Naive thymus-derived CD4-positive, alpha-beta T cell (primary cell): ENCODE results near the gene MED19. TPM values are rescaled to one million over a fixed set of nuclear protein-coding genes. Genes with fewer than 3 reads are reported as not detected.
"Not testable (repeated sequence)": the region's sequence is repeated elsewhere in the genome, so short reads cannot be mapped to it uniquely, and the experiment has no call there.

Source experiments
- ATAC-seq: fragments of 150-1000 bp; cut with Tn5 transposase; 2 replicates; pipeline ENCODE4 v1.10.0; 2021; ENCODE audit warnings: mild to moderate bottlenecking, moderate library complexity
- CTCF ChIA-PET: fragments of 350-600 bp; sonication (Branson Sonifier 250); formaldehyde crosslinking; loops from one replicate; lab custom pipeline; 2021; ENCODE audit warnings: antibody characterized with exemption; lab: Charles Lee
- POLR2A ChIA-PET: fragments of 350-600 bp; sonication (Branson Sonifier 250); formaldehyde crosslinking; loops from one replicate; lab custom pipeline; 2021; ENCODE audit warnings: antibody characterized with exemption, inconsistent platforms; lab: Charles Lee
- DNase-seq, 9 donors: peaks; one replicate each; pipeline versions ENCODE4 v3.0.0 to v3.0.0-alpha.2; 2020 to 2022; ENCODE audit warnings: mixed read lengths in 1 of 9
- H3K27ac ChIP-seq: one replicate; pipeline ENCODE4 v1.7.0; 2013; ENCODE audit warnings: mild to moderate bottlenecking, low read depth, low read length, moderate library complexity
- H3K27me3 ChIP-seq, 2 donors: one replicate each; pipeline ENCODE4 v1.7.0; 2013; ENCODE audit warnings: low read length in 2 of 2, mild to moderate bottlenecking in 2 of 2, moderate library complexity in 2 of 2; ENCODE audit not compliant: control insufficient read depth in 2 of 2, insufficient read depth in 2 of 2
- H3K36me3 ChIP-seq, 3 experiments: 1 replicate in 2 of 3; 2 replicates in 1 of 3; pipeline ENCODE4 v1.7.0; 2013; ENCODE audit warnings: low read length in 3 of 3, mild to moderate bottlenecking in 3 of 3, moderate library complexity in 1 of 3; ENCODE audit not compliant: insufficient read depth in 3 of 3, control insufficient read depth in 2 of 3
- H3K4me1 ChIP-seq, 2 donors: one replicate each; pipeline ENCODE4 v1.7.0; 2013; ENCODE audit warnings: low read length in 2 of 2, mild to moderate bottlenecking in 2 of 2, moderate library complexity in 1 of 2; ENCODE audit not compliant: control insufficient read depth in 2 of 2, insufficient read depth in 2 of 2
- H3K4me3 ChIP-seq: 2 replicates; pipeline ENCODE4 v1.7.0; 2013; ENCODE audit warnings: mild to moderate bottlenecking, low read length
- H3K9me3 ChIP-seq, 3 experiments: 1 replicate in 2 of 3; 2 replicates in 1 of 3; pipeline ENCODE4 v1.7.0; 2013; ENCODE audit warnings: low read length in 3 of 3; ENCODE audit not compliant: control insufficient read depth in 2 of 3
- H3K27ac Mint-ChIP-seq, 9 donors: one replicate each; pipeline ENCODE4 v1.8.0; 2020 to 2022; ENCODE audit warnings: mixed read lengths in 9 of 9, mild to moderate bottlenecking in 8 of 9, moderate library complexity in 5 of 9, inconsistent platforms in 2 of 9
- H3K27me3 Mint-ChIP-seq, 5 donors: one replicate each; pipeline ENCODE4 v1.8.0; 2021 to 2022; ENCODE audit warnings: mixed read lengths in 5 of 5, mild to moderate bottlenecking in 1 of 5
- H3K36me3 Mint-ChIP-seq, 5 donors: one replicate each; pipeline ENCODE4 v1.8.0; 2020 to 2022; ENCODE audit warnings: mixed read lengths in 5 of 5, mild to moderate bottlenecking in 3 of 5, inconsistent platforms in 1 of 5
- H3K4me1 Mint-ChIP-seq, 7 donors: one replicate each; pipeline ENCODE4 v1.8.0; 2020 to 2022; ENCODE audit warnings: mixed read lengths in 7 of 7, mild to moderate bottlenecking in 3 of 7, inconsistent platforms in 1 of 7
- H3K4me3 Mint-ChIP-seq, 10 donors: one replicate each; pipeline ENCODE4 v1.8.0; 2020 to 2022; ENCODE audit warnings: mild to moderate bottlenecking in 10 of 10, mixed read lengths in 10 of 10, moderate library complexity in 6 of 10, inconsistent platforms in 2 of 10
- H3K9me3 Mint-ChIP-seq, 11 donors: one replicate each; pipeline ENCODE4 v1.8.0; 2020 to 2022; ENCODE audit warnings: mixed read lengths in 11 of 11, mild to moderate bottlenecking in 4 of 11, inconsistent platforms in 1 of 11, moderate library complexity in 1 of 11
- intact Hi-C, 2 donors: fragments of 100-400 bp; cut with micrococcal nuclease; formaldehyde crosslinking; loops; one replicate each; pipeline ENCODE4 v1.15.1; 2023
- polyA plus RNA-seq, 2 donors: library from polyadenylated mRNA; unstranded; fragments of 300-500 nt; fragmentation: Illumina TruSeq; gene quantifications; one replicate each; pipeline ENCODE4 v1.2.3, GENCODE V29; 2021
- total RNA-seq, 6 experiments: library from RNA in 5 of 6; stranded (reverse) in 5 of 6; gene quantifications; 1 replicate in 5 of 6; 2 replicates in 1 of 6; pipeline ENCODE4 v1.2.3 and lab custom pipeline; 2021 to 2026

Gene MED19
- total and polyA plus RNA-seq, 7 experiments from 2014 or later = 10.2 to 15.6 (median 12.4) TPM

- Histone ChIP-seq H3K4me3 (no peak overlapping the region), H3K4me1 (no peaks in the 10 kb centered on the region), H3K27ac (no peak overlapping the region), H3K9me3 (no peaks in the 10 kb centered on the region), H3K36me3 (peaks cover 18 to 67% (median 22%) of the 10 kb centered on the region in 3 experiments), H3K27me3 (no peaks in the 10 kb centered on the region)
- ChIA-PET CTCF (interaction anchor here (1.3 kb wide), 1 partner anchor 97 kb away, joined by 10 read pairs; no protein-coding TSS in a partner anchor), POLR2A (no interaction called here)
- ATAC-seq (no peak), DNase-seq (no peak)
- intact Hi-C loops = no loop called here
- no peaks in the 10 kb centered on the region for H3K27me3 Mint-ChIP-seq
- H3K4me1 Mint-ChIP-seq = peaks cover 0 to 7% (median 4%) of the 10 kb centered on the region in 7 donors
- no peaks in the 10 kb centered on the region for H3K9me3 Mint-ChIP-seq
- peak overlapping the region in 1 of 9 donors; percentile 48 for H3K27ac Mint-ChIP-seq
- peaks cover 0 to 30% (median 23%) of the 10 kb centered on the region in 5 donors for H3K36me3 Mint-ChIP-seq
- no peak overlapping the region for H3K4me3 Mint-ChIP-seq
Measured at GRCh38 chr11:57703341-57703740, 8.7 kb downstream of the MED19 start.

GRCh38 chr11:57700425-57700824 is 11.6 kb downstream of the MED19 start:
- no peaks in the 10 kb centered on the region for H3K9me3 ChIP-seq
- H3K27ac Mint-ChIP-seq = peak overlapping the region in 2 of 9 donors; percentile 1 to 63
- no peaks in the 10 kb centered on the region for H3K27me3 ChIP-seq
- POLR2A ChIA-PET = no interaction called here
- DNase-seq = no peak
- peaks cover 0 to 2% (median 0%) of the 10 kb centered on the region in 7 donors for H3K4me1 Mint-ChIP-seq
- no peak for ATAC-seq
- H3K27me3 Mint-ChIP-seq = no peaks in the 10 kb centered on the region
- intact Hi-C loops = no loop called here
- H3K4me3 Mint-ChIP-seq = no peak overlapping the region
- peaks cover 0 to 40% (median 30%) of the 10 kb centered on the region in 5 donors for H3K36me3 Mint-ChIP-seq
- H3K4me1 ChIP-seq = no peaks in the 10 kb centered on the region
- H3K9me3 Mint-ChIP-seq = peaks cover 0 to 1% (median 0%) of the 10 kb centered on the region in 11 donors
- no peak overlapping the region for H3K27ac ChIP-seq
- CTCF ChIA-PET = no interaction called here
- H3K36me3 ChIP-seq = peaks cover 27 to 80% (median 33%) of the 10 kb centered on the region in 3 experiments
- H3K4me3 ChIP-seq = no peak overlapping the region

GRCh38 chr11:57699813-57700212 is 12.2 kb downstream of the MED19 start:
- Histone ChIP-seq H3K4me1 (no peaks in the 10 kb centered on the region), H3K36me3 (peaks cover 25 to 83% (median 35%) of the 10 kb centered on the region in 3 experiments), H3K4me3 (no peak overlapping the region), H3K27ac (no peak overlapping the region), H3K9me3 (no peaks in the 10 kb centered on the region), H3K27me3 (no peaks in the 10 kb centered on the region)
- peak overlapping the region in 2 of 9 donors; percentile 20 to 28 for H3K27ac Mint-ChIP-seq
- peaks cover 0 to 39% (median 30%) of the 10 kb centered on the region in 5 donors for H3K36me3 Mint-ChIP-seq
- H3K9me3 Mint-ChIP-seq = peaks cover 0 to 1% (median 0%) of the 10 kb centered on the region in 11 donors
- H3K4me3 Mint-ChIP-seq = no peak overlapping the region
- no peak for DNase-seq
- no peaks in the 10 kb centered on the region for H3K27me3 Mint-ChIP-seq
- ChIA-PET CTCF (no interaction called here), POLR2A (no interaction called here)
- intact Hi-C loops = no loop called here
- ATAC-seq = no peak
- H3K4me1 Mint-ChIP-seq = peaks cover 0 to 2% (median 0%) of the 10 kb centered on the region in 7 donors

- Histone ChIP-seq H3K27me3 (no peaks in the 10 kb centered on the region), H3K4me3 (no peak overlapping the region), H3K36me3 (peaks cover 28 to 83% (median 36%) of the 10 kb centered on the region in 3 experiments), H3K27ac (no peak overlapping the region), H3K4me1 (no peaks in the 10 kb centered on the region), H3K9me3 (no peaks in the 10 kb centered on the region)
- ChIA-PET POLR2A (interaction anchor here (0.8 kb wide), 1 partner anchor 23 kb away, joined by 3 read pairs; no protein-coding TSS in a partner anchor), CTCF (no interaction called here)
- H3K9me3 Mint-ChIP-seq = peaks cover 0 to 1% (median 0%) of the 10 kb centered on the region in 11 donors
- peaks cover 0 to 34% (median 25%) of the 10 kb centered on the region in 5 donors for H3K36me3 Mint-ChIP-seq
- no peak overlapping the region for H3K4me3 Mint-ChIP-seq
- no peak overlapping the region for H3K27ac Mint-ChIP-seq
- intact Hi-C loops = no loop called here
- H3K4me1 Mint-ChIP-seq = no peaks in the 10 kb centered on the region
- no peak for DNase-seq
- ATAC-seq = peak; percentile 34
- no peaks in the 10 kb centered on the region for H3K27me3 Mint-ChIP-seq
Measured at GRCh38 chr11:57698843-57699365, 13.1 kb downstream of the MED19 start.

- H3K36me3 ChIP-seq = peaks cover 33 to 87% (median 41%) of the 10 kb centered on the region in 3 experiments
- H3K4me3 ChIP-seq, H3K4me1 ChIP-seq, H3K9me3 Mint-ChIP-seq, H3K9me3 ChIP-seq, H3K27me3 Mint-ChIP-seq, H3K4me1 Mint-ChIP-seq, H3K27ac Mint-ChIP-seq, POLR2A ChIA-PET, intact Hi-C loops, CTCF ChIA-PET, H3K27me3 ChIP-seq, DNase-seq, H3K27ac ChIP-seq, ATAC-seq, H3K4me3 Mint-ChIP-seq: not testable (repeated sequence)
- peaks cover 13 to 39% (median 32%) of the 10 kb centered on the region in 5 donors for H3K36me3 Mint-ChIP-seq
Measured at GRCh38 chr11:57690474-57690873, 21.5 kb downstream of the MED19 start.

GRCh38 chr11:57681168-57681567 is 30.8 kb downstream of the MED19 start:
- Mint-ChIP-seq H3K27me3 (no peaks in the 10 kb centered on the region), H3K4me1 (peaks cover 28 to 62% (median 50%) of the 10 kb centered on the region in 7 donors), H3K9me3 (no peaks in the 10 kb centered on the region), H3K4me3 (peak overlapping the region in 4 of 10 donors; percentile 10 to 54 (median 36)), H3K36me3 (peaks cover 4 to 27% (median 26%) of the 10 kb centered on the region in 5 donors), H3K27ac (peak overlapping the region in 7 of 9 donors; percentile 14 to 76 (median 59))
- no peak for DNase-seq
- Histone ChIP-seq H3K27ac (no peak overlapping the region), H3K4me3 (no peak overlapping the region), H3K4me1 (peaks cover 4 to 31% of the 10 kb centered on the region in 2 donors), H3K9me3 (no peaks in the 10 kb centered on the region), H3K27me3 (no peaks in the 10 kb centered on the region), H3K36me3 (peaks cover 0 to 67% (median 13%) of the 10 kb centered on the region in 3 experiments)
- ChIA-PET CTCF (interaction anchor here (0.7 to 0.9 kb wide), 2 partner anchors 11 to 188 kb away, joined by 3 to 4 read pairs; no protein-coding TSS in a partner anchor), POLR2A (interaction anchor here (0.9 kb wide), 1 partner anchor 12 kb away, joined by 3 read pairs; no protein-coding TSS in a partner anchor)
- intact Hi-C loops = no loop called here
- ATAC-seq = no peak
